GM21423 (cell line): ENCODE measurements around the gene ABCC8.

ENCODE experiments used
- ATAC-seq: cut with Tn5 transposase; IDR thresholded peaks from one replicate; pipeline ENCODE4 v1.9.1; 2021; ENCODE audit warnings: mild to moderate bottlenecking, moderate library complexity; ENCODE audit not compliant: unreplicated experiment

The ABCC8 gene

GRCh38 chr11:17368551-17368950 is 108.1 kb downstream of the ABCC8 start:
- no peak for ATAC-seq

GRCh38 chr11:17366495-17366894 is 110.2 kb downstream of the ABCC8 start:
- no peak for ATAC-seq

GRCh38 chr11:17354601-17354991 is 122.0 kb downstream of the ABCC8 start:
- ATAC-seq: no peak

DNA sequence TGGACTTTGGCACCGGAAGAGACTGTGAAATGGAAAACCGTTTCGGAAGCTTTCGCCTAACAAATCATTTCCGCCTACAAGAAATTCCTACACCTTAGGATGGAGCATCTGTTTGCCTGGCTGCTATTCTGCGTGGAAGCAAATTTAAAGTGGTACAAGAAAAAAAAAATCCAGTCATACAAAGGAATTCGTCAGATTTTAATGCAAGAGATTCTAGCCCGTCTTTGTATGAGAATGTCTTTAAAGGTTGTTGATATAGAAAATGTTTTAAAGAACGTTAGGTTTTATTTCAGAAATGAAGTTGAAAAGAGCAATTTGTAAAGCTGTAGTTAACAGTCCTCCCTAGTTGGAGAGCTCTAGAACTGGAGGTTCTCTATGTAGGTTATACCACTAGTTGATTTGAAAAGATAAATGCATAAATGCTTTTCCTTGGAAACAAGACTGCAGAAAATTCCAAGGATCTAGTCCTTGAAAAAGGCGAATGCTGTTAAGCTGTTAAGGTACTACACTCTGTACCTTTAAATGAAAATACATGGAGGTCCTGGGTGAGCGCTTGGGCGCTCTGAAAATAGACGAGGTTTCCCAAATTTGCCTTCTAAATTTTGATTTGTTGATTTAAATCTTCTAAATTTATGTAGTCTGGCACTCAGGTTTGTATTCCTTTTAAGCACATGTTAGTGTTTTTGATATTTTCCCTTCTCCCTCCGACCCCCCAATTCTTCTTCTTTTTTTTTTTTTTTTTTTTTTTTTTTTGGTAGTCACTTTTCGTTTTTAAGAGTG is 122.6 kb downstream of the ABCC8 start:
- no peak for ATAC-seq

GRCh38 chr11:17352950-17353820 is 123.5 kb downstream of the ABCC8 start:
- no peak for ATAC-seq

GRCh38 chr11:17351510-17352176 is 125.0 kb downstream of the ABCC8 start, which contains the start of gene NCR3LG1:
Gene NCR3LG1, plus strand, starts transcription at chr11:17351800. Its CDS starts 170 bp downstream, at chr11:17351970.
- ATAC-seq: no peak

DNA sequence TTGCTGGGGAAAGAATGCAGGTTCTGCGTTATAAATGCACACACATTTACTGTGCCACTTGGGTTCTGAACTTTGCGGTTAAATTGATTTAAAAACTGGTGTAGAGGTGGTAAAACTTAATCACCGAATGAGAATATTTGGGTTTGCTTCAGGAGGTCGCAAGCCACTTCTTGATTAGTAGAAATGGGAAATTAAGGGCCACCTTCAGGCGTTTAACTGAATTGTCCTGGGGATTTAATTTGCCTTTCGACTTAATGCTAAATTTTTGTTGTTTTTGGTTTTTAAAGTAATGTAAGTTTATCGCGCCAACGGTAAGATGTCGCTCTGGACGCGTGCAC is 125.5 kb downstream of the ABCC8 start:
- ATAC-seq: no peak

GRCh38 chr11:17350455-17351171 is 126.0 kb downstream of the ABCC8 start:
- no peak for ATAC-seq

DNA sequence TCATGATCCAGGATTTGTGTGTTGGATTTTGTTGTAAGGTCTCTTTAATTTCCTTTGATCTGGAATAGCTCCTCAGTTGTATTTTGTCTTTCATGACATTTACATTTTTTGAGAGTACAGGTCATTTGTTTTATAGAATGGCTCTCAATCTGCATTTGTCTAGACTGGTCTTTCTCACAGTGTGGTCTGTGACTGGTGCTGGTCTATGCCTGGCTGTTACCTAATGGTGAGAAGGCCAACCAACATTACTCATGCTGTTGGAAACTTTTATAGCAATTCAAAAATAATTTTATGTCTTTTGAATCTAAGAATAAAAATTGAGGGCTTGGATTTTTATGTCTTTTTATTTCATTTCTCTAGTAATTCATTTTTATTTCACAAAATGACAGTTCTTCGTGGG is 129.0 kb downstream of the ABCC8 start:
- ATAC-seq: no peak

- no peak for ATAC-seq
Measured at GRCh38 chr11:17343907-17344306, 132.7 kb downstream of the ABCC8 start.

GRCh38 chr11:17343257-17343656 is 133.4 kb downstream of the ABCC8 start:
- no peak for ATAC-seq
